ENCODE measurements around the gene COX17.
A peak's percentile ranks its signal among the peaks of the same experiment; 100 is the strongest.
"Not testable (repeated sequence)": the region's sequence is repeated elsewhere in the genome, so short reads cannot be mapped to it uniquely, and the experiment has no call there.

Gene COX17

GRCh38 chr3:119676771-119677640, at the start of gene COX17:
Gene COX17, minus strand, starts transcription at chr3:119677406. Its CDS starts 96 bp downstream, at chr3:119677310.
- DNase-seq, result peak; percentile 94

- no peak for DNase-seq
Observed at GRCh38 chr3:119726909-119727308, 49.7 kb upstream of the COX17 start.

GRCh38 chr3:119723022-119723421, 45.8 kb upstream of the COX17 start:
- no peak for DNase-seq

GRCh38 chr3:119717520-119717919, 40.3 kb upstream of the COX17 start:
- no peak for DNase-seq

GRCh38 chr3:119716998-119717397, 39.8 kb upstream of the COX17 start:
- DNase-seq, result no peak

- DNase-seq, result no peak
Observed at GRCh38 chr3:119715105-119715504, 37.9 kb upstream of the COX17 start.

GRCh38 chr3:119703820-119704531, 26.8 kb upstream of the COX17 start:
- DNase-seq, result no peak

- DNase-seq, result peak; percentile 66
Observed at GRCh38 chr3:119702530-119703527, 25.6 kb upstream of the COX17 start, which contains the start of gene CFAP91. Gene CFAP91, plus strand, starts transcription at chr3:119703022. Its CDS starts 77 bp downstream, at chr3:119703099.

- DNase-seq, result no peak
Observed at GRCh38 chr3:119700920-119701734, 23.9 kb upstream of the COX17 start.

GRCh38 chr3:119700269-119700919, 23.2 kb upstream of the COX17 start:
- DNase-seq, result no peak

GRCh38 chr3:119697394-119697793, 20.2 kb upstream of the COX17 start:
- no peak for DNase-seq

GRCh38 chr3:119695480-119695879, 18.3 kb upstream of the COX17 start:
- no peak for DNase-seq

GRCh38 chr3:119690043-119690656, 12.9 kb upstream of the COX17 start:
- DNase-seq, result no peak

- no peak for DNase-seq
Observed at GRCh38 chr3:119683421-119683820, 6.2 kb upstream of the COX17 start.

- no peak for DNase-seq
Observed at GRCh38 chr3:119681279-119681678, 4.1 kb upstream of the COX17 start.

GRCh38 chr3:119679874-119680273, 2.7 kb upstream of the COX17 start:
- no peak for DNase-seq

GRCh38 chr3:119678209-119678608, 1.0 kb upstream of the COX17 start:
- not testable (repeated sequence) for DNase-seq

GRCh38 chr3:119677641-119677934, 382 bp upstream of the COX17 start:
- no peak for DNase-seq

GRCh38 chr3:119676020-119676419, 1.2 kb downstream of the COX17 start:
- DNase-seq, result no peak

- no peak for DNase-seq
Observed at GRCh38 chr3:119675188-119675874, 1.9 kb downstream of the COX17 start.
